GM13977 (cell line): ENCODE results near the gene NHERF1.

ENCODE experiments used
- DNase-seq: peaks from one replicate; pipeline ENCODE4 v3.0.0; 2012; ENCODE audit warnings: low spot score
- CTCF ChIP-seq: IDR thresholded peaks from 2 replicates; pipeline ENCODE4 v1.5.1; 2012; ENCODE audit warnings: mild to moderate bottlenecking, control low read depth; ENCODE audit not compliant: insufficient read depth; ENCODE audit errors: extremely low read depth, missing control alignments
- in situ Hi-C: fragments of 300-500 bp; cut with MboI; formaldehyde crosslinking; loops from one replicate; pipeline ENCODE4 v1.12.0; 2022; ENCODE audit warnings: low sequenced_read_pairs, low pct_unique_long_range_greater_than_20kb, mixed read lengths, inconsistent platforms; ENCODE audit not compliant: unreplicated experiment

Gene NHERF1

GRCh38 chr17:74763565-74764387, 15.3 kb downstream of the NHERF1 start:
- TF ChIP-seq CTCF: no peak
- no peak for DNase-seq
- in situ Hi-C loops: loop anchor here (25.0 kb wide), 1 partner anchor 424 kb away; the partner anchor contains the start of gene SUMO2

GRCh38 chr17:74764751-74765286, 16.4 kb downstream of the NHERF1 start:
- in situ Hi-C loops: loop anchor here (25.0 kb wide), 1 partner anchor 422 kb away; the partner anchor contains the start of gene SUMO2
- no peak for DNase-seq
- no peak for TF ChIP-seq CTCF

- no peak for DNase-seq
- in situ Hi-C loops: loop anchor here (25.0 kb wide), 1 partner anchor 421 kb away; the partner anchor contains the start of gene SUMO2
- no peak for TF ChIP-seq CTCF
Measured at GRCh38 chr17:74766413-74766812, 18.0 kb downstream of the NHERF1 start.

GRCh38 chr17:74767111-74767516, 18.7 kb downstream of the NHERF1 start:
- in situ Hi-C loops: loop anchor here (25.0 kb wide), 1 partner anchor 420 kb away; the partner anchor contains the start of gene SUMO2
- no peak for TF ChIP-seq CTCF
- no peak for DNase-seq

GRCh38 chr17:74768069-74768762, 19.8 kb downstream of the NHERF1 start:
- in situ Hi-C loops: loop anchor here (25.0 kb wide), 1 partner anchor 419 kb away; the partner anchor contains the start of gene SUMO2
- TF ChIP-seq CTCF: no peak
- no peak for DNase-seq

- in situ Hi-C loops: loop anchor here (25.0 kb wide), 1 partner anchor 419 kb away; the partner anchor contains the start of gene SUMO2
- no peak for TF ChIP-seq CTCF
- no peak for DNase-seq
Measured at GRCh38 chr17:74768763-74769114, 20.3 kb downstream of the NHERF1 start.
